IMR-90 (cell line): ENCODE measurements around the gene ARMH4.

Experiments used
- CEBPB ChIP-seq: IDR thresholded peaks from 2 replicates; pipeline ENCODE4 v1.6.1; 2012; ENCODE audit warnings: low read depth, low read length, improper control_type of control experiment
- POLR2A ChIP-seq: IDR thresholded peaks from 2 replicates; pipeline ENCODE4 v1.6.1; 2012; ENCODE audit warnings: mild to moderate bottlenecking, low read depth, low read length
- RAD21 ChIP-seq: IDR thresholded peaks from 2 replicates; pipeline ENCODE4 v1.6.1; 2012; ENCODE audit warnings: low read length, improper control_type of control experiment
- TF ChIP-seq, protein P1 (sequence below): conservative IDR thresholded peaks from 2 replicates; pipeline ENCODE4 v1.5.1; 2012; ENCODE audit warnings: mild to moderate bottlenecking, low read depth, low read length, improper control_type of control experiment

- TF ChIP-seq, protein P1, sequence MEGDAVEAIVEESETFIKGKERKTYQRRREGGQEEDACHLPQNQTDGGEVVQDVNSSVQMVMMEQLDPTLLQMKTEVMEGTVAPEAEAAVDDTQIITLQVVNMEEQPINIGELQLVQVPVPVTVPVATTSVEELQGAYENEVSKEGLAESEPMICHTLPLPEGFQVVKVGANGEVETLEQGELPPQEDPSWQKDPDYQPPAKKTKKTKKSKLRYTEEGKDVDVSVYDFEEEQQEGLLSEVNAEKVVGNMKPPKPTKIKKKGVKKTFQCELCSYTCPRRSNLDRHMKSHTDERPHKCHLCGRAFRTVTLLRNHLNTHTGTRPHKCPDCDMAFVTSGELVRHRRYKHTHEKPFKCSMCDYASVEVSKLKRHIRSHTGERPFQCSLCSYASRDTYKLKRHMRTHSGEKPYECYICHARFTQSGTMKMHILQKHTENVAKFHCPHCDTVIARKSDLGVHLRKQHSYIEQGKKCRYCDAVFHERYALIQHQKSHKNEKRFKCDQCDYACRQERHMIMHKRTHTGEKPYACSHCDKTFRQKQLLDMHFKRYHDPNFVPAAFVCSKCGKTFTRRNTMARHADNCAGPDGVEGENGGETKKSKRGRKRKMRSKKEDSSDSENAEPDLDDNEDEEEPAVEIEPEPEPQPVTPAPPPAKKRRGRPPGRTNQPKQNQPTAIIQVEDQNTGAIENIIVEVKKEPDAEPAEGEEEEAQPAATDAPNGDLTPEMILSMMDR = no peak
- TF ChIP-seq RAD21 = no peak
- TF ChIP-seq CEBPB = no peak
- no peak for TF ChIP-seq POLR2A
These were observed 45.6 kb downstream of the ARMH4 start for GRCh38 chr14:58106446-58106845.
